Measurements from ENCODE around the gene FSTL3.

GRCh38 chr19:644363-644762 is 31.8 kb upstream of the FSTL3 start:
- TF ChIP-seq, protein P1, sequence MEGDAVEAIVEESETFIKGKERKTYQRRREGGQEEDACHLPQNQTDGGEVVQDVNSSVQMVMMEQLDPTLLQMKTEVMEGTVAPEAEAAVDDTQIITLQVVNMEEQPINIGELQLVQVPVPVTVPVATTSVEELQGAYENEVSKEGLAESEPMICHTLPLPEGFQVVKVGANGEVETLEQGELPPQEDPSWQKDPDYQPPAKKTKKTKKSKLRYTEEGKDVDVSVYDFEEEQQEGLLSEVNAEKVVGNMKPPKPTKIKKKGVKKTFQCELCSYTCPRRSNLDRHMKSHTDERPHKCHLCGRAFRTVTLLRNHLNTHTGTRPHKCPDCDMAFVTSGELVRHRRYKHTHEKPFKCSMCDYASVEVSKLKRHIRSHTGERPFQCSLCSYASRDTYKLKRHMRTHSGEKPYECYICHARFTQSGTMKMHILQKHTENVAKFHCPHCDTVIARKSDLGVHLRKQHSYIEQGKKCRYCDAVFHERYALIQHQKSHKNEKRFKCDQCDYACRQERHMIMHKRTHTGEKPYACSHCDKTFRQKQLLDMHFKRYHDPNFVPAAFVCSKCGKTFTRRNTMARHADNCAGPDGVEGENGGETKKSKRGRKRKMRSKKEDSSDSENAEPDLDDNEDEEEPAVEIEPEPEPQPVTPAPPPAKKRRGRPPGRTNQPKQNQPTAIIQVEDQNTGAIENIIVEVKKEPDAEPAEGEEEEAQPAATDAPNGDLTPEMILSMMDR (IDR thresholded peaks at IDR 0.05 in 4 of 5, conservative IDR thresholded peaks at IDR 0.05 in 1 of 5), result no peak
- TF ChIP-seq POLR2A (IDR thresholded peaks at IDR 0.05), result no peak
